ENCODE data around the gene CD79B.

The CD79B gene

GRCh38 chr17:63954402-63955063 is 22.4 kb upstream of the CD79B start:
- no peak for DNase-seq (ENCODE audit: low spot score)

- DNase-seq (ENCODE audit: low spot score), result no peak
These were observed 19.1 kb upstream of the CD79B start for GRCh38 chr17:63950940-63951907.

DNA sequence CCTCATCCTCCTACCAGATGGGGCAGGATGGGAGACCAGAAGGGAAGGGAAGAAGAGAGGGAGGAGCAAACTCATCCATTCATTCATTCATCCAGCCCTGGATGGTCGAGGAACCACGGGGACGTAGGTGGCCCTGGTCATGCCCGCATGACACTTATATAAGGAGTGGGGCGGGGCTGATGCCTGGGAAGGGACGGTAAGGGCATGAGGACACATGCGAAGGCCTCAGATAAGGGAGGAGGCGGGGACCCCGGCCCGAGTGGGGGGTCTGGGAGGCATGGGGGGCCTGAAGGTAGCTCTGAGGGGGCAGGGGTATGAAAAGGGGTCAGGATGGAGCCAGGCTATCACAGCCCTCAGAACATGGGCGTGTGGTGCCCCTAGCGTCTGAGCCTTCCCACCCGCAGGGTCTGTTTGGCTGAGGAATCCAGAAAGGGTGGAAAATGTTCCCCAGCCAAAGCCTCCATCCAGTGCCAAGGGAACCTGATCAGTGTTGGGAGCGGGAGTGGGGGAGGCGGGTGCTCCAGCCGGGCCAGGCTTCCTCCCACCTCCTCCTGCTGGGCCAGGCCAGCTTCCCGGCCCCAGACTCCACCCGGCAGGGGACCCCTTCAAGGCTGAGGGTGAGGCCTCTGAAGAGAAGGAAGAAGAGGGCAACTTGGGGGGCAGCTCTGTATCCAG is 17.6 kb upstream of the CD79B start:
- DNase-seq (ENCODE audit: low spot score), result no peak

GRCh38 chr17:63948521-63948920 is 16.4 kb upstream of the CD79B start:
- no peak for DNase-seq (ENCODE audit: low spot score)

DNA sequence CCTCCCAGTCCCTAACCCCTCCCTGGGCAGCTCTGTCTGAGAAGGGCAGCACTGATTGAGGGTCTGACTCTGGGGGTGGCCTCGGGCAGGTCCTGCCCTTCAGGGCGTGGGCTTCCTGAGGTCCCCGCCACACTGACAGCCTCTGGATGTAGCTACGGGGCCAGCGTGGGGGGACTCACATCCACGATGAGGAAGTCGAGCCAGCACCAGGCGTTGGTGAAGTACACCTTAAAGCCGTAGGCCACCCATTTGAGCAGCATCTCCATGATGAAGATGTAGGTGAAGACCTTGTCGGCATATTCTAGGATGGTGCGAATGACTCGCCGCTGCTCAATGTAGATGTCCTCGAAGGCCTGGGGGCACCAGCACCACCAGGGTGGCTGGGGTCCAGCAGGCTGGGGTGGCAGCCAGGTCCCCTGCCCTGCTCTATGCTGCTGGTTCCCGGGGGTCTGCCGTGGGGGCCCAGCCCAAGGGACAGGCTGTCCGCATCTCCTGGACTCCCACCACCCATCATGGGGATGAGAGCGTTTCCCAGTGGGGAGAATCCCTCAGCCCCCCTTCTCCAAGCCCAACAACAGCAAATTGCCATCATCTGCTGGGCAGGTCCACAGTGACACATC is 15.7 kb upstream of the CD79B start:
- DNase-seq (ENCODE audit: low spot score), result no peak

- peak; percentile 6 for DNase-seq (ENCODE audit: low spot score)
These were observed 14.6 kb upstream of the CD79B start for GRCh38 chr17:63946440-63947363.

- DNase-seq (ENCODE audit: low spot score), result no peak
These were observed 13.8 kb upstream of the CD79B start for GRCh38 chr17:63945784-63946439.

- no peak for DNase-seq (ENCODE audit: low spot score)
These were observed 12.8 kb upstream of the CD79B start for GRCh38 chr17:63944736-63945499.

- no peak for DNase-seq (ENCODE audit: low spot score)
These were observed 11.6 kb upstream of the CD79B start for GRCh38 chr17:63943745-63944144.

- no peak for DNase-seq (ENCODE audit: low spot score)
These were observed 10.3 kb upstream of the CD79B start for GRCh38 chr17:63942309-63942985.

DNA sequence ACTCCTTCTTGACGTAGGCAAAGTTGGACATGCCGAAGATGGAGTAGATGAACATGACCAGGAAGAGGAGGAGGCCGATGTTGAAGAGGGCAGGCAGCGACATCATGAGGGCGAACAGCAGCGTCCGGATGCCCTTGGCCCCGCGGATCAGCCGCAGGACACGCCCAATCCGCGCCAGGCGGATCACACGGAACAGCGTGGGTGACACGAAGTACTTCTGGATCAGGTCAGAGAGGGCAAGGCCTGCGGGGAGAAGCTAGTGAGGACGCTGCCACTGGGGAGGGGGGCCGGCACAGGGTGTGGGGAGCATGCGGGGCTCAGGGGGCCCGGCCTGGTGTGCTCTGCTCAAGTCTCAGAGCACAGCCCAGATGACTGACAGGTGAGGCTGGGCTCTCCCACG is 9.6 kb upstream of the CD79B start:
- no peak for DNase-seq (ENCODE audit: low spot score)

DNA sequence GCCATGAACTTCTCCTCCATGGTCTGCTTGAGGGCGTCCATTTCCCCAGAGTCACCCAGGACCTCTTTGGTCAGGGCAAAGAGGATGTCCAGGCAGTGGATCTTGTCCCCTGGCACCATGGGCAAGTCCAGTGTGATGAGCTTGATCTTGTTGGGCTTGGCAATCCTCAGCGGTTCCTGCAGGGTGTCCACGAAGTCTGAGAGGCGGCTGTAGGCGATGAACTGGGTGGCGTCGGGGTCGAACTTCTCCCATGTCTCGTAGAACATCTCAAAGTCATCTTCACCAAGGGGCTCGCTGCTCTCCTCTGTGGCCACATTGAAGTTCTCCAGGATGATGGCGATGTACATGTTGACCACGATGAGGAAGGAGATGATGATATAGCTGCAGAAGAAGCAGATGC is 9.0 kb upstream of the CD79B start:
- no peak for DNase-seq (ENCODE audit: low spot score)

- no peak for DNase-seq (ENCODE audit: low spot score)
These were observed 8.5 kb upstream of the CD79B start for GRCh38 chr17:63940584-63940983.

DNA sequence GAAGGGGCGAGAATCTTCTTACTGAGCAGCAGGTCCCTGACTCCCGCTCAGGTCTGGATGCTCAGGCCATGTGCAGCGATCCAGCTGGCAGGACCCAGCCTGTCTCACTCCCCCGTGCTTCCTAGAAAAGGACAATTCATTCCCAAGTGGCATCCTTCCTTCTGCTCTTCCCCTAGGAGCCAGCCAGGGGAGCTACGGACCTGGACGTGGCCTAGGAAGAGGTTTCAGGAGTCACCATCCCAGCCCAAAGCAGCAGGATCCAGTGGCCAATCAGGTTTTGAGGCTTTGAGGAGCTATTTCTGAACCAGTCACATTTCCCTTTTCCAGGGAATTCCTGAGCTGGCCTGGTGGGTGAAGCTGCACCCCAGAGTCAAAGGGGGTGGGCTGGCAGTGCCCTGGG is 7.8 kb upstream of the CD79B start:
- no peak for DNase-seq (ENCODE audit: low spot score)

DNA sequence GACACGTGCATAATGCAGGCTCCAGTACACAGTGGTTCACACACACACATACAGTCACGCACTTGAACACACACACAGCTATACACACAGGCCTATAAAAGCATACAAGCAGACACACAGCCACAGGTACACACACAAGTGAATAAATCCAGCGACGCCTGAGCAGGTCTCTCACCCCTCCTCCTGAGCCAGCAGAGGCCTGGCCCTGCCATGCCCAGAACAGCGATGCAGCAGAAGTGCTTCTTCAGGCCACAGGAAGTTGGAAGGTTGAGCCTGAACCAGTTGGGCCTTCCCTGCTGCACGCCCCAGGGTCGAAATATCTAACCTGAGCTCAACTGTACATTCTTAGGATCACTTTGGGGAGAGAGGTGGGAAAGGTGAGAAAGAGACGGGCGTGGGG is 7.3 kb upstream of the CD79B start:
- no peak for DNase-seq (ENCODE audit: low spot score)

DNA sequence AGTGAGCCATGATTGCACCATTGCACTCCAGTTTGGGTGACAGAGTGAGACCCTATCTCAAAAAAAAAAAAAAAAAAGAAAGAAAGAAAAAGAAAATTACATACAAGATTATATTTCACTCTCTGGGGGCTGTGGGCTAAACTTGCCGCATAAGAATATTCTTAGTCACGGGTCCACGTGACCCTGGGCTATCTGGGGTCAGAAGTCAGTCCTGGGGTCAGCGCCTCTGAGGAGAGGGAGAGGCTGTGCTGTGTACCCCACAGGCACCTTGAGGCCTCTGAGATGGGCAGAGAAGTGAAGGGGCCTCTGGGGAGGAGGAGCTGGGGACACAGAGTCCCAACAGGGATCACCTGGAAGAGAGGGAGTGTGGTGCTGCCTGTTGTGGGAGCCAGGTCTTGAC is 5.8 kb upstream of the CD79B start:
- no peak for DNase-seq (ENCODE audit: low spot score)

DNA sequence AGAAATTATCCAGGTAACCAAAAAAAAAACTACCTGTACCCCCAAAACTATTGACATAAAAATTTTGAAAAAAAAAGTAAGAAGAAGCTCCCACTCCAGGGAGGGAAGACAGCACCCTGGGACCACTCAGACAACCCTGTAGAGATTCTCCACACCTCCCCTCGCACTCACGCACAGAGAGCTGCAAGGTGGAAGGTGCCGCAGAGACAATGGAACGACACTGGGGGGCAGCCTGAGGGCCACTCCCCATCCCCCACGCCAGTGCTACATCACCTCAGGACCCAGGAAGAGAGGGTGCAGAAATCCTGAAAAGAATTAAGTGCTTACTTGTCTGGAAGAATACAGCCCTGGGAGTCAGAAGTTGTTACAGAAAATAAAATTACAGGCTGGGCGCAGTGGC is 5.2 kb upstream of the CD79B start:
- no peak for DNase-seq (ENCODE audit: low spot score)

GRCh38 chr17:63934183-63935112 is 2.3 kb upstream of the CD79B start:
- no peak for DNase-seq (ENCODE audit: low spot score)

All from globus pallidus (tissue), 1 donor.